Stomach (tissue), 9 donors: ENCODE results near the gene ALG5. TPM values are rescaled to one million over a fixed set of nuclear protein-coding genes. Genes with fewer than 3 reads are reported as not detected.

Source experiments
- DNase-seq, 2 donors: peaks; one replicate each; pipeline versions ENCODE4 v3.0.0 to v3.0.0-alpha.2; 2013 to 2019
- H3K27ac ChIP-seq, 5 donors: fragments of 200-600 bp in 4 of 5; sonication (generic) in 4 of 5; one replicate each; pipeline ENCODE4 v1.5.1; 2013 to 2019; ENCODE audit warnings: mild to moderate bottlenecking in 1 of 5, moderate library complexity in 1 of 5
- H3K27me3 ChIP-seq, 3 donors: fragments of 200-600 bp; sonication (generic); one replicate each; pipeline ENCODE4 v1.5.1; 2017 to 2019; ENCODE audit warnings: mixed run types in 1 of 3
- H3K36me3 ChIP-seq, 4 donors: fragments of 200-600 bp; sonication (generic); 1 replicate in 3 of 4; 2 replicates in 1 of 4; pipeline ENCODE4 v1.5.1; 2016 to 2019
- H3K4me1 ChIP-seq, 4 donors: fragments of 200-600 bp; sonication (generic); one replicate each; pipeline ENCODE4 v1.5.1; 2016 to 2019
- H3K4me3 ChIP-seq, 4 donors: fragments of 200-600 bp; sonication (generic) in 3 of 4; one replicate each; pipeline ENCODE4 v1.5.1; 2016 to 2019; ENCODE audit warnings: mild to moderate bottlenecking in 1 of 4
- H3K9me3 ChIP-seq, 4 donors: fragments of 200-600 bp; sonication (generic); one replicate each; pipeline ENCODE4 v1.5.1; 2016 to 2019
- EP300 ChIP-seq: sonication (generic); formaldehyde crosslinking; IDR thresholded peaks from one replicate; pipeline ENCODE4 v1.6.1; 2017; ENCODE audit warnings: antibody characterized with exemption
- POLR2A ChIP-seq, 4 donors: fragments of 450-650 bp; IDR thresholded peaks; one replicate each; pipeline ENCODE4 v1.6.1; 2016; ENCODE audit warnings: antibody characterized with exemption in 4 of 4, control low read depth in 2 of 4, mild to moderate bottlenecking in 1 of 4, moderate library complexity in 1 of 4
- POLR2AphosphoS5 ChIP-seq, 3 donors: sonication (generic); formaldehyde crosslinking; IDR thresholded peaks; one replicate each; pipeline ENCODE4 v1.6.1; 2016; ENCODE audit warnings: antibody characterized with exemption in 3 of 3
- WGBS, 5 donors: extraction: QIAGEN DNeasy Blood & Tissue Kit in 3 of 5; methylation state at CpG; one replicate each; pipeline versions ENCODE4 v1.1.5 to v1.1.7; 2013 to 2018; 5-methylcytosine and 5-hydroxymethylcytosine counted together
- intact Hi-C: fragments of 100-400 bp; cut with DNase I; formaldehyde crosslinking; loops from one replicate; pipeline ENCODE4 v1.15.1; 2023; ENCODE audit warnings: low total_unique reads
- polyA plus RNA-seq, 3 donors: library from polyadenylated mRNA; stranded (reverse); fragments of 200-250 nt; gene quantifications; one replicate each; pipeline ENCODE4 v1.2.3, GENCODE V29; 2013
- total RNA-seq, 5 donors: library from RNA; depleted of rRNA; stranded (reverse); fragments of >200 nt; gene quantifications; one replicate each; pipeline versions ENCODE4 v1.1.0 to v1.2.3, GENCODE V29; 2014 to 2016
- TF ChIP-seq, protein P1 (sequence below), 7 experiments: fragments of 450-650 bp in 4 of 7; fragments of 200-600 bp in 3 of 7; sonication (generic) in 3 of 7; IDR thresholded peaks; one replicate each; pipeline ENCODE4 v1.5.1; 2016 to 2019; ENCODE audit warnings: antibody characterized with exemption in 7 of 7, control low read depth in 2 of 7, mild to moderate bottlenecking in 1 of 7
- donor health status: healthy with polysubstance abuse.
- donor health status: Bipolar disorder and iron deficiency.
- donor health status: healthy.

Gene ALG5
- total and polyA plus RNA-seq, 8 donors: 1.2 to 61.1 (median 28.2) TPM

GRCh38 chr13:36910545-36910944 is 88.6 kb downstream of the ALG5 start:
- no peak for DNase-seq
- no peak overlapping the region for H3K4me3 ChIP-seq
- H3K4me1 ChIP-seq: peaks cover 0 to 26% (median 6%) of the 10 kb centered on the region in 4 donors
- H3K27ac ChIP-seq: no peak overlapping the region
- H3K9me3 ChIP-seq: no peaks in the 10 kb centered on the region
- TF ChIP-seq POLR2A (IDR thresholded peaks at IDR 0.05) (no peak), POLR2AphosphoS5 (IDR thresholded peaks at IDR 0.05) (no peak), EP300 (no peak)
- TF ChIP-seq, protein P1, sequence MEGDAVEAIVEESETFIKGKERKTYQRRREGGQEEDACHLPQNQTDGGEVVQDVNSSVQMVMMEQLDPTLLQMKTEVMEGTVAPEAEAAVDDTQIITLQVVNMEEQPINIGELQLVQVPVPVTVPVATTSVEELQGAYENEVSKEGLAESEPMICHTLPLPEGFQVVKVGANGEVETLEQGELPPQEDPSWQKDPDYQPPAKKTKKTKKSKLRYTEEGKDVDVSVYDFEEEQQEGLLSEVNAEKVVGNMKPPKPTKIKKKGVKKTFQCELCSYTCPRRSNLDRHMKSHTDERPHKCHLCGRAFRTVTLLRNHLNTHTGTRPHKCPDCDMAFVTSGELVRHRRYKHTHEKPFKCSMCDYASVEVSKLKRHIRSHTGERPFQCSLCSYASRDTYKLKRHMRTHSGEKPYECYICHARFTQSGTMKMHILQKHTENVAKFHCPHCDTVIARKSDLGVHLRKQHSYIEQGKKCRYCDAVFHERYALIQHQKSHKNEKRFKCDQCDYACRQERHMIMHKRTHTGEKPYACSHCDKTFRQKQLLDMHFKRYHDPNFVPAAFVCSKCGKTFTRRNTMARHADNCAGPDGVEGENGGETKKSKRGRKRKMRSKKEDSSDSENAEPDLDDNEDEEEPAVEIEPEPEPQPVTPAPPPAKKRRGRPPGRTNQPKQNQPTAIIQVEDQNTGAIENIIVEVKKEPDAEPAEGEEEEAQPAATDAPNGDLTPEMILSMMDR (IDR thresholded peaks at IDR 0.05): no peak
- no peaks in the 10 kb centered on the region for H3K27me3 ChIP-seq
- WGBS, 5 donors: 89 to 100% (median 100%) methylated on average over 1 of the region's 1 CpG
- intact Hi-C loops: no loop called here
- peaks cover 0 to 5% (median 0%) of the 10 kb centered on the region in 4 donors for H3K36me3 ChIP-seq

DNA sequence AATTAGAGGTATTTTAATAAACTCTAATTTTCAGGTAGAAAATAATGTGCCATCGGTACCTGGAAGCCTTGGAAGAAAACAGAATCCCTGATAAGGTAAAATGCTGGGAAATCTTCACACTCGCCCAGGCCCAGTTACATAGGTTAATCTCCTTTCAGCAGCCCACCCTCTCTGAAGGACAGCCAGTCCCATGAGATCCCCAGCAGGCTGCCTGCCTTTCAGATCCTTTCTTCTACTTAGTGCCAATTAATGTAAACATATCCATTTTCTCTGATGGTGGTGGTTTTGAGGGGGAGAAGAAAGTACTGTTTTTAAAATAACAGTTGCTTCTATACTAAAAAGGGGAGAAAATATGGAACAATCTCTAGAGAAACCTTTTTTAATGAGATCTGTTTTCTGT is 91.3 kb downstream of the ALG5 start:
- DNase-seq: no peak
- TF ChIP-seq EP300: no peak
- no peak for TF ChIP-seq POLR2AphosphoS5 (IDR thresholded peaks at IDR 0.05)
- no peak for TF ChIP-seq POLR2A (IDR thresholded peaks at IDR 0.05)
- TF ChIP-seq, protein P1 (IDR thresholded peaks at IDR 0.05): no peak
- 88 to 96% (median 90%) methylated on average over 2 of the region's 2 CpGs for WGBS, 5 donors
- Histone ChIP-seq H3K36me3 (peaks cover 0 to 5% (median 0%) of the 10 kb centered on the region in 4 donors), H3K4me3 (no peak overlapping the region), H3K9me3 (no peaks in the 10 kb centered on the region), H3K27me3 (no peaks in the 10 kb centered on the region), H3K4me1 (peaks cover 0 to 17% (median 2%) of the 10 kb centered on the region in 4 donors), H3K27ac (no peak overlapping the region)
- intact Hi-C loops: no loop called here

GRCh38 chr13:36907266-36907665 is 91.9 kb downstream of the ALG5 start:
- TF ChIP-seq EP300: no peak
- TF ChIP-seq POLR2AphosphoS5 (IDR thresholded peaks at IDR 0.05): no peak
- no peak for TF ChIP-seq POLR2A (IDR thresholded peaks at IDR 0.05)

DNA sequence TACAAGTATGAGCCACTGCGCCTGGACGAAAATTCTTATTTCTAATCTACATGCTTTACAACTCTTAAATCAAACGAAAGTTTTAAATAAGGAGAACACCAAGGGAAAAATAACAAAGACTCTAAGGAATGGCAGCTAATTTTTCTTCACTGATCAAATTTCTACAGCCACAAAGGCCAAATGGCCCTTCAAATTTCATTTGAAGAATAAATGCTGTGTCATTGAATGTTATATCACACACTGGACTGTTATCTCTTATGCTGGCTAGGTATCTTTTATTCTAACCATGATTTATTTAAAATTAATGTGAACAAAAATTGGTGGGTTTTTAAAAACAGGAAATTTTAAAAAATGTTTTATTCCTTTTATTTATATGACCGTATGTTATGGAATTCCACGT is 93.2 kb downstream of the ALG5 start:
- Histone ChIP-seq H3K9me3 (no peaks in the 10 kb centered on the region), H3K27ac (no peak overlapping the region), H3K4me3 (no peak overlapping the region), H3K27me3 (no peaks in the 10 kb centered on the region), H3K4me1 (peaks cover 0 to 12% (median 0%) of the 10 kb centered on the region in 4 donors), H3K36me3 (peaks cover 0 to 5% (median 0%) of the 10 kb centered on the region in 4 donors)
- intact Hi-C loops: no loop called here
- TF ChIP-seq, protein P1 (IDR thresholded peaks at IDR 0.05): no peak
- TF ChIP-seq POLR2AphosphoS5 (IDR thresholded peaks at IDR 0.05) (no peak), POLR2A (IDR thresholded peaks at IDR 0.05) (no peak)
- WGBS, 5 donors: 90 to 93% (median 91%) methylated on average over 5 of the region's 5 CpGs
- no peak for DNase-seq

More at GRCh38 chr13:36907266-36907665, 91.9 kb downstream of the ALG5 start:
- Histone ChIP-seq H3K27ac (no peak overlapping the region), H3K36me3 (peaks cover 0 to 5% (median 0%) of the 10 kb centered on the region in 4 donors), H3K4me1 (peaks cover 0 to 12% (median 0%) of the 10 kb centered on the region in 4 donors), H3K9me3 (no peaks in the 10 kb centered on the region), H3K4me3 (no peak overlapping the region), H3K27me3 (no peaks in the 10 kb centered on the region)
- DNase-seq: no peak
- 88 to 98% (median 93%) methylated on average over 4 of the region's 4 CpGs for WGBS, 5 donors
- intact Hi-C loops: no loop called here

- Histone ChIP-seq H3K4me1 (peaks cover 0 to 12% (median 0%) of the 10 kb centered on the region in 4 donors), H3K4me3 (no peak overlapping the region), H3K9me3 (peaks cover 0 to 5% (median 0%) of the 10 kb centered on the region in 4 donors), H3K27ac (no peak overlapping the region), H3K36me3 (peaks cover 0 to 5% (median 2%) of the 10 kb centered on the region in 4 donors), H3K27me3 (no peaks in the 10 kb centered on the region)
- TF ChIP-seq POLR2A (IDR thresholded peaks at IDR 0.05) (no peak), EP300 (no peak), POLR2AphosphoS5 (IDR thresholded peaks at IDR 0.05) (no peak)
- TF ChIP-seq, protein P1 (IDR thresholded peaks at IDR 0.05): no peak
- DNase-seq: no peak
- intact Hi-C loops: no loop called here
- WGBS, 5 donors: 52 to 60% (median 58%) methylated on average over 8 of the region's 8 CpGs
Observed at GRCh38 chr13:36903925-36904595, 95.1 kb downstream of the ALG5 start.
